ENCODE data around the gene ZNF410. TPM values are rescaled to one million over a fixed set of nuclear protein-coding genes. Genes with fewer than 3 reads are reported as not detected.

The ZNF410 gene
- total and polyA plus RNA-seq, 2 of the 13 experiments (the other 11 are each of a cell fraction or from before 2014, with no cell fraction given): 19.2 to 44.3 TPM

- TF ChIP-seq ZNF749 (CRISPR knock-in tag; IDR thresholded peaks at IDR 0.05; ENCODE audit: borderline replicate concordance) (no peak), SAFB2 (CRISPR knock-in tag; IDR thresholded peaks at IDR 0.05; ENCODE audit: borderline replicate concordance, low read depth) (0 out of 2 replicates have a peak, but pooled peaks have one; percentile 60), ZNF296 (CRISPR knock-in tag; conservative IDR thresholded peaks at IDR 0.05) (no peak), TEF (CRISPR knock-in tag; IDR thresholded peaks at IDR 0.05) (no peak), ZNF414 (CRISPR knock-in tag; IDR thresholded peaks at IDR 0.05) (peak; percentile 54; the same call in 1 of the 2 replicates), ZNF34 (CRISPR knock-in tag; IDR thresholded peaks at IDR 0.05; ENCODE audit: borderline replicate concordance) (no peak), BCL3 (CRISPR knock-in tag; IDR thresholded peaks at IDR 0.05) (peak; percentile 8; the same call in 1 of the 2 replicates), ZBTB34 (CRISPR knock-in tag; IDR thresholded peaks at IDR 0.05) (no peak), SKI (IDR thresholded peaks at IDR 0.05; ENCODE audit: partially characterized antibody) (peak; percentile 7), ZBTB38 (CRISPR knock-in tag; IDR thresholded peaks at IDR 0.05) (no peak), ZMYM4 (CRISPR knock-in tag; IDR thresholded peaks at IDR 0.05) (peak; percentile 84), RFX3 (CRISPR knock-in tag; IDR thresholded peaks at IDR 0.05) (no peak), ZNF33B (CRISPR knock-in tag; IDR thresholded peaks at IDR 0.05) (no peak; the same call in 1 of the 2 replicates), UBTF (CRISPR knock-in tag; IDR thresholded peaks at IDR 0.05) (peak; percentile 35; the same call in 1 of the 2 replicates), ZNF773 (CRISPR knock-in tag; IDR thresholded peaks at IDR 0.05; ENCODE audit: borderline replicate concordance) (peak; percentile 71; the same call in 1 of the 2 replicates), ZSCAN30 (CRISPR knock-in tag; IDR thresholded peaks at IDR 0.05) (no peak), FOXJ3 (CRISPR knock-in tag; IDR thresholded peaks at IDR 0.05; ENCODE audit: borderline replicate concordance) (0 out of 2 replicates have a peak, but pooled peaks have one; percentile 39), HOXD1 (CRISPR knock-in tag; IDR thresholded peaks at IDR 0.05) (no peak), RNF219 (CRISPR knock-in tag; IDR thresholded peaks at IDR 0.05) (no peak), ZNF20 (CRISPR knock-in tag; IDR thresholded peaks at IDR 0.05) (no peak)
Observed at GRCh38 chr14:73851567-73852382, 34.9 kb upstream of the ZNF410 start, which contains the start of gene PTGR2 (continued).

Data from HepG2 (cell line).